Measurements from ENCODE around the gene CACNG4. TPM values are rescaled to one million over a fixed set of nuclear protein-coding genes. Genes with fewer than 3 reads are reported as not detected.

Gene CACNG4
- total RNA-seq, 1 donor from 2014 or later: not detected

- intact Hi-C loops (cut with micrococcal nuclease): no loop called here
Measured at GRCh38 chr17:66984730-66985129, 20.2 kb downstream of the CACNG4 start.

GRCh38 chr17:66985338-66986237 is 21.1 kb downstream of the CACNG4 start:
- intact Hi-C loops (cut with micrococcal nuclease): no loop called here

- intact Hi-C loops (cut with micrococcal nuclease): no loop called here
Measured at GRCh38 chr17:66986659-66987058, 22.2 kb downstream of the CACNG4 start.

- intact Hi-C loops (cut with micrococcal nuclease): no loop called here
Measured at GRCh38 chr17:66987059-66987616, 22.6 kb downstream of the CACNG4 start.

GRCh38 chr17:66988069-66988798 is 23.7 kb downstream of the CACNG4 start:
- intact Hi-C loops (cut with micrococcal nuclease): no loop called here

- intact Hi-C loops (cut with micrococcal nuclease): no loop called here
Measured at GRCh38 chr17:66989076-66989475, 24.6 kb downstream of the CACNG4 start.

GRCh38 chr17:66989579-66989978 is 25.1 kb downstream of the CACNG4 start:
- intact Hi-C loops (cut with micrococcal nuclease): no loop called here

- intact Hi-C loops (cut with micrococcal nuclease): no loop called here
Measured at GRCh38 chr17:66990047-66990446, 25.5 kb downstream of the CACNG4 start.

- intact Hi-C loops (cut with micrococcal nuclease): no loop called here
Measured at GRCh38 chr17:66992911-66993442, 28.5 kb downstream of the CACNG4 start.

- intact Hi-C loops (cut with micrococcal nuclease): no loop called here
Measured at GRCh38 chr17:66994361-66994760, 29.9 kb downstream of the CACNG4 start.

GRCh38 chr17:66994930-66995535 is 30.5 kb downstream of the CACNG4 start:
- intact Hi-C loops (cut with micrococcal nuclease): no loop called here

GRCh38 chr17:66995944-66996343 is 31.4 kb downstream of the CACNG4 start:
- intact Hi-C loops (cut with micrococcal nuclease): no loop called here

- intact Hi-C loops (cut with micrococcal nuclease): no loop called here
Measured at GRCh38 chr17:66996926-66997325, 32.4 kb downstream of the CACNG4 start.

- intact Hi-C loops (cut with micrococcal nuclease): no loop called here
Measured at GRCh38 chr17:67003231-67003630, 38.7 kb downstream of the CACNG4 start.

GRCh38 chr17:67004181-67004580 is 39.7 kb downstream of the CACNG4 start:
- intact Hi-C loops (cut with micrococcal nuclease): no loop called here

- intact Hi-C loops (cut with micrococcal nuclease): no loop called here
Measured at GRCh38 chr17:67007266-67007665, 42.8 kb downstream of the CACNG4 start.

- intact Hi-C loops (cut with micrococcal nuclease): no loop called here
Measured at GRCh38 chr17:67008101-67008500, 43.6 kb downstream of the CACNG4 start.

- intact Hi-C loops (cut with micrococcal nuclease): no loop called here
Measured at GRCh38 chr17:67011527-67012175, 47.1 kb downstream of the CACNG4 start.

GRCh38 chr17:67013891-67014290 is 49.4 kb downstream of the CACNG4 start:
- intact Hi-C loops (cut with micrococcal nuclease): no loop called here

- intact Hi-C loops (cut with micrococcal nuclease): no loop called here
Measured at GRCh38 chr17:67015001-67015400, 50.5 kb downstream of the CACNG4 start.

Data from T-helper 1 cell treated with Interleukin-12 subunit alpha and Interleukin-12 subunit beta and Interleukin-4 antibody, amounts not matched to agents 30 ng/mL and 1 ng/mL, for 36 hours (primary cell).